ENCODE data around the gene PRPF39.
"Not testable (repeated sequence)": the region's sequence is repeated elsewhere in the genome, so short reads cannot be mapped to it uniquely, and the experiment has no call there.

Gene PRPF39

DNA sequence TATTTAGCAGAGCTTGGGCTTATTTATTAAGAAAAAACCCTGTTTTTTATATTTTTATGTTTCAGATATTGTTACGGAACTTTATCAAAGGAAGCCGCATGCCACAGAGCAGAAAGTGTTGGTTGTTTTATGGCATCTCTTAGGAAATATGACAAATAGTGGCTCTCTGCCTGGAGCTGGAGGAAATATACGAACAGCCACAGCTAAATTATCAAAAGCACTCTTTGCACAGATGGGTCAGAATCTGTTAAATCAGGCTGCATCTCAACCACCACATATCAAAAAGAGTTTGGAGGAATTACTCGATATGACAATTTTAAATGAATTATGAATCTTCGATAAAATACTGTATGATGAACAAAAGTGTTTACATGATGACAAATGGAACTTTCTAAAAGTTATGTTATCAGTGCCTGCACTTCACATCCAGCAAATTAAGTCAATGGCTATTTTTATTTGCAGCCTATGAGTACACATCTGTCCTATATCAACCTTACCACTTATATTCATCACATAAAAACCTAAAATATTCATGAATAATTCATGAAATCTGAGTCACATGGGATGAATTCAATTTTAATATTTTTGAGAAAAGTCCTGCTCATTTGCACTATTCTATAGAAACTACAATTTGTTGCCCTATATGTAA lies 10.6 kb upstream of the PRPF39 start:
- POLR2A ChIA-PET (ENCODE audit: low non-redundant PET) = no interaction called here
- no peak overlapping the region for H3K27ac ChIP-seq
- TF ChIP-seq, protein P1, sequence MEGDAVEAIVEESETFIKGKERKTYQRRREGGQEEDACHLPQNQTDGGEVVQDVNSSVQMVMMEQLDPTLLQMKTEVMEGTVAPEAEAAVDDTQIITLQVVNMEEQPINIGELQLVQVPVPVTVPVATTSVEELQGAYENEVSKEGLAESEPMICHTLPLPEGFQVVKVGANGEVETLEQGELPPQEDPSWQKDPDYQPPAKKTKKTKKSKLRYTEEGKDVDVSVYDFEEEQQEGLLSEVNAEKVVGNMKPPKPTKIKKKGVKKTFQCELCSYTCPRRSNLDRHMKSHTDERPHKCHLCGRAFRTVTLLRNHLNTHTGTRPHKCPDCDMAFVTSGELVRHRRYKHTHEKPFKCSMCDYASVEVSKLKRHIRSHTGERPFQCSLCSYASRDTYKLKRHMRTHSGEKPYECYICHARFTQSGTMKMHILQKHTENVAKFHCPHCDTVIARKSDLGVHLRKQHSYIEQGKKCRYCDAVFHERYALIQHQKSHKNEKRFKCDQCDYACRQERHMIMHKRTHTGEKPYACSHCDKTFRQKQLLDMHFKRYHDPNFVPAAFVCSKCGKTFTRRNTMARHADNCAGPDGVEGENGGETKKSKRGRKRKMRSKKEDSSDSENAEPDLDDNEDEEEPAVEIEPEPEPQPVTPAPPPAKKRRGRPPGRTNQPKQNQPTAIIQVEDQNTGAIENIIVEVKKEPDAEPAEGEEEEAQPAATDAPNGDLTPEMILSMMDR (conservative IDR thresholded peaks at IDR 0.05; ENCODE audit: low read depth) = no peak
- CTCF ChIA-PET = no interaction called here
- DNase-seq (ENCODE audit: low spot score) = no peak

GRCh38 chr14:45078323-45078722 lies 5.6 kb upstream of the PRPF39 start:
- TF ChIP-seq, protein P1 (conservative IDR thresholded peaks at IDR 0.05; ENCODE audit: low read depth) = no peak
- ChIA-PET POLR2A (ENCODE audit: low non-redundant PET) (no interaction called here), CTCF (no interaction called here)
- DNase-seq (ENCODE audit: low spot score) = no peak
- no peak overlapping the region for H3K27ac ChIP-seq

DNA sequence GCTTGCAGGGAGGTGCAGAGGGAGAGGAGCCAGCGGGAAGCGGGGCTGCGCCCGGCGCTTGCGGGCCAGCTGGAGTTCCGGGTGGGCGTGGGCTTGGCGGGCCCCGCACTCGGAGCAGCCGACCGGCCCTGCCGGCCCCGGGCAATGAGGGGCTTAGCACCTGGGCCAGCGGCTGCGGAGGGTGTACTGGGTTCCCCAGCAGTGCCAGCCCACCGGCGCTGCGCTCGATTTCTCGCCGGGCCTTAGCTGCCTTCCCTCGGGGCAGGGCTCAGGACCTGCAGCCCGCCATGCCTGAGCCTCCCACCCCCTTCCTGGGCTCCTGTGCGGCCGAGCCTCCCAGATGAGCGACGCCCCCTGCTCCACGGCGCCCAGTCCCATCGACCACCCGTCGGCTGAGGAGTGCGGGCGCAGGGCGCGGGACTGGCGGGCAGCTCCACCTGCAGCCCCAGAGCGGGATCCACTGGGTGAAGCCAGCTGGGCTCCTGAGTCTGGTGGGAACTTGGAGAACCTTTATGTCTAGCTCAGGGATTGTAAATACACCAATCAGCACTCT lies 3.4 kb upstream of the PRPF39 start:
- CTCF ChIA-PET; POLR2A ChIA-PET (ENCODE audit: low non-redundant PET): not testable (repeated sequence)

GRCh38 chr14:45081096-45081495 lies 2.8 kb upstream of the PRPF39 start:
- CTCF ChIA-PET; POLR2A ChIA-PET (ENCODE audit: low non-redundant PET); H3K27ac ChIP-seq; DNase-seq (ENCODE audit: low spot score): not testable (repeated sequence)

More for the DNA sequence above, 3.4 kb upstream of the PRPF39 start:
- H3K27ac ChIP-seq; DNase-seq (ENCODE audit: low spot score): not testable (repeated sequence)

DNA sequence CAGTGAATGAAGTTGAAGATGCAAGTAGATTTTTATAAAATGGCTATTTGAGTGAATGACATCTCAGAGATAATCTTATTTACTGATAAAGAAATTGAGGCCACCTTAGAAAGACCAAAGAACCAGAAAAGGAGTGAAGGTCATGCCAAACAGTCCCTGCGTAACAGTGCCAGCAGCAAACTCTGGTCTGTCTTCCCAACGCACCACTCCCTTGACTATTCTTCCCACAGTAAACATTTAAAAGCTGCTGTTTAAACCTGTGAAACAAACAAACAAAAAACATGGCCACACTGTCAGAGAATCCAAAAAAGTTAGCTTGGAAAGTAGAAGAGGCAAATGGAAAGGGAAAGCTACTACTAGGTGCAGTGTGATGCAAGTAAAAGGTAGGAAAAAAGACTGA lies 1.5 kb upstream of the PRPF39 start:
- POLR2A ChIA-PET (ENCODE audit: low non-redundant PET) = no interaction called here
- TF ChIP-seq, protein P1 (conservative IDR thresholded peaks at IDR 0.05; ENCODE audit: low read depth) = no peak
- CTCF ChIA-PET = no interaction called here

DNA sequence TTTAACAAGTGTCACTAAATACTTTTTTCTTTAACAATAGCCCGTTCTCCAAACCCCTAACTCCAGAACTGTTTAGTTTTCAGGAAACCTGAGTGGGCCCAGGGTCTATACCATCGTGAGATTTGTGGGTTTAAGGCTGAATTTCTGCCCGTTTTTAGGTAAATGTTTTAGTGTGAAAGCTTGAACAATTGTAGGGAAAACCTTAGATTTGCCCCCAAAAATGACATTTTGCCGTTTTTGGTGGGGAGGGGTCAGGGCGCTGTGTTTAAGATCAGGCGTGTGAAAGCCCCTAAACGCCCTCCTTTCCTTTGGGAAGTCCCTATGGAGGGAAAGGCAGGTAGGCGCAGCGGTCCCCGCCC lies 320 bp upstream of the PRPF39 start:
- ChIA-PET POLR2A (ENCODE audit: low non-redundant PET) (no interaction called here), CTCF (no interaction called here)
- DNase-seq (ENCODE audit: low spot score) = no peak
- TF ChIP-seq, protein P1 (conservative IDR thresholded peaks at IDR 0.05; ENCODE audit: low read depth) = no peak
- H3K27ac ChIP-seq = peak overlapping the region; percentile 88

More for the DNA sequence above, 1.5 kb upstream of the PRPF39 start:
- no peak for DNase-seq (ENCODE audit: low spot score)
- H3K27ac ChIP-seq = no peak overlapping the region

DNA sequence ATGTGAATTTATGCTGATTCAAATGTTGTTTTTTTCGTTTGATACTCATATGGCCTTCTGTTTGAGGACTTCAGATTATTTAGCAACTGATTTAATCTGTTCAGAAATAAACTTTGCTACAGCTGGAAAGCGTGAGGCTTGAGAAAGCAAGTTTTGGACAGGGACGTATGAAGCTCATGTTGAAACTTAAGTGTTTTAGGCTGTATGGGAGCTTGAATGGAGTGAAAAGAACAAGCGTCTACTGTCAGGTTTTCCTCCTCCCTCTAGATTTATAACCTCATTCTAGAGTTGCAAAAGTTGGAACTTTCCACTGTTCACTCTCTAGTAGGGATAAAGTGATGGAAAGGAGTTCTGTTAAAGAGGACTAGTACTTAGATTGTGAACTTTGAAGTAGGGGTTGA lies 1.0 kb downstream of the PRPF39 start:
- POLR2A ChIA-PET (ENCODE audit: low non-redundant PET) = no interaction called here
- no peak overlapping the region for H3K27ac ChIP-seq
- CTCF ChIA-PET = no interaction called here
- TF ChIP-seq, protein P1 (conservative IDR thresholded peaks at IDR 0.05; ENCODE audit: low read depth) = no peak
- no peak for DNase-seq (ENCODE audit: low spot score)
